Stimulated activated CD4-positive, alpha-beta T cell treated with anti-CD3 and anti-CD28 coated beads, TNF-alpha, amount 100 ng/mL, for 48 hours (primary cell): ENCODE results near the gene ASB18.
"Not testable (repeated sequence)": the region's sequence is repeated elsewhere in the genome, so short reads cannot be mapped to it uniquely, and the experiment has no call there.

Experiments
- DNase-seq, 3 donors: peaks; one replicate each; pipeline ENCODE4 v3.0.0-alpha.2; 2020; ENCODE audit warnings: low read depth in 3 of 3

The ASB18 gene

DNA sequence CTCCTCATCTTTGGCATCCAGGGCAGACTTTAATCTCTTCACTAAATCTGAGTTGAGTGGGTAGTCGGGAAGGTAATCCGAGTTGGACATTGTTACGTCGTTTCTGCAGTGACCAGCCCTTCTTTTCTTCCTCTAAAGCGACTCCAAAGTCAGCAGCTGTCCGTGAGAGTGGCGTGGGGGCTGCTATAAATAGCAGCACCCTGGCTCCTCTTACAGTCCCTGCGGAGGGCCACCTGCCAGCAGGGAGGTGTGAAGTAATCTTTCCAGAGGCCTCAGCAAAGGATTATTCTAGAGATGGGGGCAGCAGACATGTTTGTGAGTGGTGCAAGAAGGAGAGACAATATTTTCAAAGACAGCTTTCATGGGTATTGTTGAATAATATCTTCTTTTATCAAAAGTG lies at the start of gene ASB18:
TSS of gene ASB18 (minus strand) at position 151 of the 400 bp plus-strand sequence. CDS start at position 90, 61 bp downstream.
- DNase-seq, result no peak

DNA sequence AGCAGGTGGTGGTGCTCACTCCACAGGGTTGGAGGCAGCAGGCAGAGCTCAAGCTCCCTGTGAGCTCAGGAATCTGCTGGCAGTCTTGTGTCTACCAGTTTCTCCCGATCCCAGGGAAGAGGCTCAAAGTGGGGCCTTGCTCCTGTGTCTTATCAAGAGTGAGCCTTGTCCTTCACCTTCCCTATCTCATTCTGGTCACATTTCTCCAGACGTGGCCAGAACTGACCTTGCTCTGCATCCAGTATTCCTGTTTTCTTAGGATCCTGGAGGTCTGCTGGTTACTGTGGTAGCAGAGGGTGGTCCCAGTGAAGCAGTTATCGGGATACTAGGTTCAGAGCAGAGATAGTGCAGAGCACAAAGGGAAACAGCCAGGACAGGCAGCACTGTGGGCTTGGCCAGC lies 47.1 kb upstream of the ASB18 start:
- DNase-seq, result no peak

GRCh38 chr2:236309669-236310029 lies 45.4 kb upstream of the ASB18 start:
- no peak for DNase-seq

DNA sequence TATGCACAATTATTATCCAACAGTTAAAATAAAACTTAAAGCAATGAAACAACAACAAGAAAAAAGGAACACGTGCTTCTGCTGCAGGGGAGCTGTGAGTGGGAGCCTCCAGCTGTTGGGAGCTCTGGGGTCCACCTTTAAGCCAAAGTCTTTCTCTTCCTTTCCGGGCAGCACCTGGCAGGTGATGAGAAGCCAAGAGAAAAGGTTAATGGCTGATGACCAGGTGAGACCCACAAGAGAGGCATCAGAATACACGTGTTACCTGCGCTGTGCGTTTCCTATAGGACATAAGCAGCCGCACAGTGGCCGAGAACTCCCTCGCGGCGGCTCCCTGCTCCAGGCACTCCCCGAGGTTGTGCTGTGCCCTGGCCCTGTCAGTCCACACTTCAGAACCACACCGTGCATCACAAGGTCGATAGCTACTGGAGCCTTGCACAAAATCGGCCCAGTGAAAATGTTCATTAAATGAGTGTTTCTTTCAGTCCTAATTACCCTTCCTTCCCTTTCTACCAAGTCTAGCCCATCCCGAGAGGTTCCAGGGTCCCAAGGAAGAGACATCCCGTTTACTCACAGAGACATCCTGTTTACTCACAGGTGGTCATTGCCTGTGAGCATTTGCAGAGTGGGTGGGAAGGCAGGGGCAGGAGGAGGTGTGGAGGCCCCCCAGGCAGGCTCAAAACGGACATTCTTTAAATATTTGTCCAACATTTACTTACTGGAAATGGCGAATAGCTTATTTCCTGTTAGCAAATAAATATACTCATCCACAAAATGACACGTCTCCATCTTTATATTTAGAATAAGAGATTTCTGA lies 44.9 kb upstream of the ASB18 start:
- no peak for DNase-seq

DNA sequence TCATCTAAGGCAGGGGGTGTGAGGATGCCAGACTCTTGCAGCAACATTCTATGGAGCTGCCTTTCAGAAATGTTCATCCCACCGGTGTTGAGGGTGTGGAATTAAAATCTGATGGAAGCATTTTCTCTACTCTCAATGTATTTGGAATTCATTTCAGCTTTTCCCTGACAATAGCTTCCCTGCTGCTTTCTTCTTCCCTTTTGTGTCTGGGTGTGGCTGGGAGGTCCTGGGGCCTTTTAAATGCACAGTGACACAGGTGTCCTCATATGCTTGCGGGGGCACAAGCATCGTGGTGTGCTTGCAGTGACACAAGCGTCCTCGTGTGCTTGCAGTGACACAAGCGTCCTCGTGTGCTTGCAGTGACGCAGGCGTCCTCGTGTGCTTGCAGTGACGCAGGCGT lies 43.4 kb upstream of the ASB18 start:
- DNase-seq, result no peak

GRCh38 chr2:236306825-236307540 lies 42.8 kb upstream of the ASB18 start:
- DNase-seq, result no peak

- DNase-seq, result no peak
Measured at GRCh38 chr2:236305964-236306605, 41.9 kb upstream of the ASB18 start.

- DNase-seq, result no peak
Measured at GRCh38 chr2:236305531-236305930, 41.3 kb upstream of the ASB18 start.

DNA sequence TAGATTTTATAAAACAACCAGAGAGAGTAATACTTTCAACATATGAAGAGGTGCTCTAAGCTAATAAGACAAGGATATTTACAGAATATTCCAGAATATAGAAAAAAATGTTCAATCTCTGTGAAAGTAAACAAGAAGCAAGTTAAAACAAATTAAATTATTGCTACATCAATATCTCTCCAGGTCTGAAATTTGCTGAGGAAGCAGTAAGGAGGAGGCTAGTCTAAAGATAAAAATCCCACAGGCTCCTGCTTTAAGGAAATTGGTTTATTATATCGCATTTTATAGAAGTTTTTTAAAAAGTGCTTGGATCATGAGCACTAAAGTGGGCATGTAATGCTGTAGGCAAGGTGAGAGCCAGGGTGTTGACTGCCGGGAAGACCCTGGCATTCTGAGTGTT lies 39.7 kb upstream of the ASB18 start:
- DNase-seq, result no peak

DNA sequence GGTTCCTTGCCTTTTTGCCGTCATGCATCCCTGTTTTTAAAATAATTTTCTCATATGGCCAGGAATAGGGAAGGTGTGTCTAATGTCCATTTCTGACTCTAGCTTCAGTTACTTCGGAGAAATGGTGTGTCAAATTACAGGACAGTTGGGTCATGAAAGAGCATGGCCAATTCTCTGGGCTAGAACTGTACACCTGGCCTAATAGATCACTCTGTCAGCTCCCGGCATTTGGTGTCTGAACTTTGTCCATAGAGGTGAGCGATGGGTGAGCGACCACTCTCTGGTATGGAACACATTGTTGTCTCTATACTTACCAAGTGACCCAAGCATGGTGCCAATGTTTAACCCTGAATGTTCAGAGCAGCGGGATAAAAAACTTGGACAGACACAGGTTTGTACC lies 38.3 kb upstream of the ASB18 start:
- DNase-seq, result no peak

DNA sequence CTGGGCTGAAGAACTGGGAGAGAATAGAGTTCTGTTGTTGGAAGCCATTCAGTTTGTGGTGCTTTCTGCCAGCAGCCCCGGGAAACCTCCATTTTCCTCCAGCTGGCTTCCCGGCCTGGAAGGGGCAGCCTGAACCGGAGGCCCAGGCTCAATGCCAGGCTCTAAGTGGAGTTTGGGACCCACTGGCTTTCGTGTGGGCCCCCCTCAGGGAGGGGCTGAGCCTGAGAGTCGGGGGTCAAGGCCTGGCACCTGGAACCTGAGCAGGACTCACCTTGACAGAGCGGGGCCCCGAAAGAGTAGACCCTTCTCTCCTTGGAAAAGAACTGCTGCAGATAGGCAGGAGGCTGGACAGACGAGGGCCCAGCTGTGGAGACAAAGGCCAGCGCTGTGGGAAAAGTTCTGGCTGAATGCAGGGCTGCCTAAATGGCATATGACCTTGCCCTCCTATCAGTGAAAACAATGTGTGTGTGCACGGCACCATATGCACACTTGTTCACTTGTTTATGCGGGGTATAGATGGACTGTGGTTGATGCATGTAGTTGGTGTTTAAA lies 34.8 kb upstream of the ASB18 start:
- DNase-seq, result no peak

DNA sequence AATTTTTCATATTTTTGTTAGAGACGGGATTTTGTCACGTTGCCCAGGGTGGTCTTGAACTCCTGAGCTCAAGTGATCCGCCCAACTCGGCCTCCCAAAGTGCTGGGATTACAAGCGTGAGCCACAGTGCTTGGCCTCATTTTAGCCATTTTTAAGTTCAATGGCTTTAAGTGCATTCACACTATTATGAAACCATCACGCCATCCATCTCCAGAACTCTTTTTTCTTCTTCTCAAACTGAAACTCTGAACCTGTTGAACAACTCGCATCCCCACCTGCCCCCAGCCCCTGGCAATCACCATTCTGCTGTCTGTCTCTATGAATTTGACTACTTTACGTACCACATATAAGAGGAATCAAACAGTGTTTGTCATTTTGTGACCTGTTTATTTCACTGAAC lies 31.3 kb upstream of the ASB18 start:
- DNase-seq, result no peak

DNA sequence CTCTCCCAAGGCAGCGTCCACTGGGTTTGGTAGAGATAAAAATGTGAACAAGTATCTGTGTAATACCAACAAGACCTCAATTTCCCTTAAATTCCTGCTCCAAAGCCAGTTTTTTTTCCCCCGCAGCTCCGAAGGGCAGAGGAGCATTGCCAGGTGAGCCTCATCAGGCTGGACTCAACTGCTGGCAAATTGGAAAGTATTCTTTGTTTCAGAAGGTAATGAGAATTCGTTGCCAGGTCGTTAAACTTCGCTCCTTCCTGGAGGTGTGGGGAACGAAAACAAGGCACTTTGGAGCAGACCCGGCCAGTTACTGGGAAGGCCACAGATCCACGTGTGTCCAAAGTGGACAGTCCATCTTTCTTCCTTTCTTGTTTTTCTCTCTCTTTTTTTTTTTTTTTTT lies 30.4 kb upstream of the ASB18 start:
- DNase-seq, result no peak

GRCh38 chr2:236293241-236293810 lies 29.1 kb upstream of the ASB18 start:
- DNase-seq, result no peak

- DNase-seq, result no peak
Measured at GRCh38 chr2:236291911-236292310, 27.7 kb upstream of the ASB18 start.

DNA sequence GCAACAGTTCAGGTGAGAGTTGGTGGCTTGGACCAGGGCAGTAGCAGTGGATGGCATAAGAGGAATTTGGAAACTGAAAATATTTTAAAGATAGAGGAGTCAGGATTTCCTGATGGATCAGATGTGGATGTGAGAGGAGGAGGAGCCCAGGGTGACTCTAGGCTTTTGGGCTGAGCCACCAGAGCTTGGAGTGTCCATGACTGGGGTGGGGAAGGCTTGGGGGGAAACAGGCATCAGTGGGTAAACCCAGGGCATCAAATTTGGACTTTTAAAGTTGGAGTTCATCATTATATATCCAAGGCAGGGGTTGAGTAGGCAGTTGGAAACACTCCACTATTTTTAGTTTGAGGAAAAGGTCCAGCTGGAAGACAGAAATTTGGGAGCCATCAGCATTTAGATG lies 27.3 kb upstream of the ASB18 start:
- no peak for DNase-seq

DNA sequence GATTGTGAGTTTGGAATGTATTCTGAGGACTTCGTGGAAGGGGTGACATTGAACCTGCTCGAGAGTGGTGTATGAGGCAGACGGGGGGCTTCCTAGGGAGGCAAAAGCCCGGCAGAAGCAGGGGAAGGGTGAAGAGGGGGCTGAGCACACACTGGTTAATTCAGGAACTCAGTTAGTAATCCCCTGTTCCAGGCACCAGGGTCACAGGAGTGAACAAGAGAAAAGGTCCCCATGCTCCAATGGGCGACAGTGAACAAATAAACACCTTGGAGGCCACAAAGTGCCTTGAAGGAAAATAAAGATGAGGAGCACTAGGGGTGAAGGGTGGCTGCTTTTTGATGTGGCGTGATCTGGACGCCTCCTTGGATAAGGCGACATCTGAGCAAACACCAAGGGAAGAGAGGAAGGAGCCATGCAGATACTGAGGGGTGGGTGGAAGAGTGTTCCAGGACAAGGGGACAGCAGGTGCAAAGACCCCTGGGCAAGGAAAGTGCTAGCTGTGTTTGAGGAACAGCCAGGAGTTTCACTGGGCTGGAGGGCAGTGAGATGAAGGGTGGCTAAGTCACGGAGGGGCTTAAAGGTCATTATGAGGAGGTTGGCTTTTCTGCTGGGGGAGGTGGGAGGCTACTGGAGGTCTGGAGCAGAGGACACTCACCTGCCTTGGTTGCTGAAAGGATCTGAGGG lies 26.7 kb upstream of the ASB18 start:
- no peak for DNase-seq

- no peak for DNase-seq
Measured at GRCh38 chr2:236289766-236290462, 25.7 kb upstream of the ASB18 start.

GRCh38 chr2:236288373-236288772 lies 24.2 kb upstream of the ASB18 start:
- not testable (repeated sequence) for DNase-seq

- DNase-seq, result no peak
Measured at GRCh38 chr2:236287656-236288055, 23.4 kb upstream of the ASB18 start.
